GM23338 (cell line): ENCODE measurements around the gene PLEKHB1. TPM values are rescaled to one million over a fixed set of nuclear protein-coding genes. Genes with fewer than 3 reads are reported as not detected.

Source experiments
- ATAC-seq: fragments of 200-7000 bp; cut with Tn5 transposase; 3 replicates; pipeline ENCODE4 v1.9.1; 2020
- DNase-seq: peaks from one replicate; pipeline ENCODE4 v3.0.0-alpha.2; 2015; ENCODE audit warnings: low spot score
- H2AFZ ChIP-seq: fragments of 200-600 bp; sonication (generic); 2 replicates; pipeline ENCODE4 v1.8.0; 2016; ENCODE audit warnings: antibody characterized with exemption, mild to moderate bottlenecking, moderate library complexity
- H3F3A ChIP-seq: fragments of 200-600 bp; sonication (generic); replicated peaks from 2 replicates; pipeline ENCODE4 v1.8.0; 2017; ENCODE audit warnings: antibody characterized with exemption, mixed run types, low read depth
- H3K27ac ChIP-seq: fragments of 200-600 bp; sonication (generic); 2 replicates; pipeline ENCODE4 v1.6.1; 2016; ENCODE audit warnings: low read depth
- H3K27me3 ChIP-seq: fragments of 200-600 bp; sonication (generic); 2 replicates; pipeline ENCODE4 v1.8.0; 2016; ENCODE audit warnings: mild to moderate bottlenecking, mixed run types, moderate library complexity; ENCODE audit not compliant: insufficient read depth
- H3K36me3 ChIP-seq: fragments of 200-600 bp; sonication (generic); 2 replicates; pipeline ENCODE4 v1.8.0; 2016; ENCODE audit warnings: mild to moderate bottlenecking; ENCODE audit not compliant: insufficient read depth
- H3K4me1 ChIP-seq: fragments of 200-600 bp; sonication (generic); 2 replicates; pipeline ENCODE4 v1.8.0; 2016; ENCODE audit warnings: mild to moderate bottlenecking, moderate library complexity; ENCODE audit not compliant: insufficient read depth
- H3K4me2 ChIP-seq: fragments of 200-600 bp; sonication (generic); 2 replicates; pipeline ENCODE4 v1.7.1; 2017; ENCODE audit warnings: mixed run types
- H3K4me3 ChIP-seq: fragments of 200-600 bp; sonication (generic); 2 replicates; pipeline ENCODE4 v1.6.1; 2016; ENCODE audit warnings: mixed run types
- H3K79me2 ChIP-seq: fragments of 200-600 bp; sonication (generic); replicated peaks from 2 replicates; pipeline ENCODE4 v1.8.0; 2017; ENCODE audit warnings: mild to moderate bottlenecking; ENCODE audit not compliant: insufficient read depth
- H3K9me2 ChIP-seq: fragments of 200-600 bp; sonication (generic); 2 replicates; pipeline ENCODE4 v1.8.0; 2017; ENCODE audit not compliant: insufficient read depth
- H4K20me1 ChIP-seq: fragments of 200-600 bp; sonication (generic); replicated peaks from 2 replicates; pipeline ENCODE4 v1.8.0; 2017; ENCODE audit warnings: mild to moderate bottlenecking; ENCODE audit not compliant: insufficient read depth
- H3K27ac Mint-ChIP-seq: 2 replicates; pipeline ENCODE4 v1.8.0; 2020; ENCODE audit warnings: inconsistent platforms, mild to moderate bottlenecking, moderate library complexity, mixed read lengths
- H3K27me3 Mint-ChIP-seq: 3 replicates; pipeline ENCODE4 v1.8.0; 2022; ENCODE audit warnings: low read depth, mild to moderate bottlenecking, moderate library complexity, mixed read lengths, inconsistent platforms; ENCODE audit not compliant: insufficient read depth, poor library complexity
- H3K36me3 Mint-ChIP-seq: 3 replicates; pipeline ENCODE4 v1.8.0; 2021; ENCODE audit warnings: low read depth, mild to moderate bottlenecking, inconsistent platforms, moderate library complexity, mixed read lengths
- H3K4me1 Mint-ChIP-seq: 3 replicates; pipeline ENCODE4 v1.8.0; 2020; ENCODE audit warnings: mild to moderate bottlenecking, inconsistent platforms, mixed read lengths
- H3K4me3 Mint-ChIP-seq: 3 replicates; pipeline ENCODE4 v1.8.0; 2021; ENCODE audit warnings: moderate library complexity, mild to moderate bottlenecking, inconsistent platforms, mixed read lengths
- H3K9me3 Mint-ChIP-seq: 3 replicates; pipeline ENCODE4 v1.8.0; 2020; ENCODE audit warnings: moderate library complexity, mild to moderate bottlenecking, inconsistent platforms, mixed read lengths
- CREB1 ChIP-seq: fragments of 250-450 bp; sonication (Bioruptor Pico); IDR thresholded peaks from 2 replicates; pipeline ENCODE4 v1.5.0; 2020; ENCODE audit warnings: low read depth, mild to moderate bottlenecking, moderate library complexity
- CTCF ChIP-seq, 2 experiments: fragments of 200-600 bp in 1 of 2; sonication (generic) in 1 of 2; conservative IDR thresholded peaks; 2 replicates each; pipeline versions ENCODE4 v1.5.1 to v1.6.1; 2016 to 2017; ENCODE audit warnings: antibody characterized with exemption in 2 of 2, low read depth in 2 of 2, mild to moderate bottlenecking in 2 of 2, moderate library complexity in 1 of 2
- ETS1 ChIP-seq: IDR thresholded peaks from 2 replicates; pipeline ENCODE4 v1.6.1; 2016; ENCODE audit warnings: antibody characterized with exemption
- EZH2 ChIP-seq: fragments of 200-600 bp; sonication (generic); IDR thresholded peaks from one replicate; pipeline ENCODE4 v1.8.0; 2017; ENCODE audit warnings: antibody characterized with exemption, mild to moderate bottlenecking, low read depth; ENCODE audit not compliant: unreplicated experiment
- EZH2phosphoT487 ChIP-seq: fragments of 200-600 bp; sonication (generic); IDR thresholded peaks from one replicate; pipeline ENCODE4 v1.8.1; 2018; ENCODE audit warnings: antibody characterized with exemption; ENCODE audit not compliant: unreplicated experiment
- JUNB ChIP-seq: IDR thresholded peaks from one replicate; pipeline ENCODE4 v1.6.1; 2016; ENCODE audit warnings: antibody characterized with exemption; ENCODE audit not compliant: unreplicated experiment
- NANOG ChIP-seq: IDR thresholded peaks from 2 replicates; pipeline ENCODE4 v1.6.1; 2016; ENCODE audit warnings: antibody characterized with exemption, borderline replicate concordance
- POLR2AphosphoS5 ChIP-seq: IDR thresholded peaks from 2 replicates; pipeline ENCODE4 v1.6.1; 2016; ENCODE audit warnings: antibody characterized with exemption, low read depth
- REST ChIP-seq: IDR thresholded peaks from one replicate; pipeline ENCODE4 v1.6.1; 2018; ENCODE audit warnings: antibody characterized with exemption; ENCODE audit not compliant: unreplicated experiment
- STAT1 ChIP-seq: IDR thresholded peaks from one replicate; pipeline ENCODE4 v1.6.1; 2016; ENCODE audit warnings: antibody characterized with exemption; ENCODE audit not compliant: unreplicated experiment
- ZNF114 ChIP-seq: fragments of 250-450 bp; sonication (Bioruptor Pico); IDR thresholded peaks from 2 replicates; pipeline ENCODE4 v1.5.0; 2020; ENCODE audit warnings: mild to moderate bottlenecking, moderate library complexity
- ZNF331 ChIP-seq: fragments of 250-450 bp; sonication (Bioruptor Pico); IDR thresholded peaks from 2 replicates; pipeline ENCODE4 v1.5.0; 2020; ENCODE audit warnings: low read depth, mild to moderate bottlenecking, moderate library complexity
- ZNF462 ChIP-seq: fragments of 250-450 bp; sonication (Bioruptor Pico); IDR thresholded peaks from 2 replicates; pipeline ENCODE4 v1.5.0; 2020; ENCODE audit warnings: mild to moderate bottlenecking, moderate library complexity
- polyA plus RNA-seq: library from polyadenylated mRNA; unstranded; fragments of >200 nt; fragmentation: Nextera tagmentation; extraction: Ambion mirVana; gene quantifications from 2 replicates; pipeline ENCODE4 v1.2.1, GENCODE V29; 2016
- total RNA-seq: library from RNA; depleted of rRNA; stranded (reverse); fragments of >200 nt; shearing (Covaris generic); gene quantifications from 2 replicates; pipeline ENCODE4 v1.2.3, GENCODE V29; 2014

The PLEKHB1 gene
- total and polyA plus RNA-seq, 2 experiments from 2014 or later, result 20.1 to 20.8 TPM

- DNase-seq (no peak), ATAC-seq (no peak)
- H3F3A ChIP-seq, result no peaks in the 10 kb centered on the region; the same call in 1 of the 2 replicates
- H3K79me2 ChIP-seq, result no peaks in the 10 kb centered on the region
- no peak overlapping the region for H3K4me3 Mint-ChIP-seq
- H4K20me1 ChIP-seq, result no peaks in the 10 kb centered on the region
- H3K36me3 ChIP-seq, result no peaks in the 10 kb centered on the region
- peaks cover 29% of the 10 kb centered on the region for H3K27me3 ChIP-seq
- H3K4me1 Mint-ChIP-seq, result peaks cover 6% of the 10 kb centered on the region
- H3K4me3 ChIP-seq, result no peak overlapping the region
- H3K4me2 ChIP-seq, result no peak overlapping the region
- H3K9me2 ChIP-seq, result peaks cover 6% of the 10 kb centered on the region; the same call in 1 of the 2 replicates
- H3K9me3 Mint-ChIP-seq, result no peaks in the 10 kb centered on the region
- H3K4me1 ChIP-seq, result no peaks in the 10 kb centered on the region; the same call in 1 of the 2 replicates
- no peak overlapping the region for H2AFZ ChIP-seq
- TF ChIP-seq ZNF462 (CRISPR knock-in tag), result no peak
- TF ChIP-seq STAT1, result no peak
- no peak for TF ChIP-seq ZNF114 (CRISPR knock-in tag)
- no peak for TF ChIP-seq CREB1 (CRISPR knock-in tag)
- no peak for TF ChIP-seq CTCF (conservative IDR thresholded peaks at IDR 0.05; ENCODE audit: low read depth in 2 of 2)
- TF ChIP-seq EZH2, result no peak
- no peak for TF ChIP-seq EZH2phosphoT487
- no peak for TF ChIP-seq REST
- no peak for TF ChIP-seq JUNB
- no peak for TF ChIP-seq POLR2AphosphoS5
- TF ChIP-seq NANOG, result no peak
- no peak for TF ChIP-seq ZNF331 (CRISPR knock-in tag)
- no peak for TF ChIP-seq ETS1
- peaks cover 14% of the 10 kb centered on the region for H3K27me3 Mint-ChIP-seq
- no peak overlapping the region for H3K27ac Mint-ChIP-seq
- no peak overlapping the region for H3K27ac ChIP-seq
- no peaks in the 10 kb centered on the region for H3K36me3 Mint-ChIP-seq
Measured at GRCh38 chr11:73640592-73640991, 5.8 kb upstream of the PLEKHB1 start.
